GM19467 (cell line): ENCODE measurements around the gene AP2S1.
"Not testable (repeated sequence)": the region's sequence is repeated elsewhere in the genome, so short reads cannot be mapped to it uniquely, and the experiment has no call there.

ENCODE experiments used
- ATAC-seq: cut with Tn5 transposase; IDR thresholded peaks from one replicate; pipeline ENCODE4 v1.9.1; 2021; ENCODE audit warnings: mild to moderate bottlenecking, moderate library complexity; ENCODE audit not compliant: unreplicated experiment

AP2S1 gene

GRCh38 chr19:46809534-46810272 lies 40.9 kb downstream of the AP2S1 start:
- ATAC-seq: no peak

DNA sequence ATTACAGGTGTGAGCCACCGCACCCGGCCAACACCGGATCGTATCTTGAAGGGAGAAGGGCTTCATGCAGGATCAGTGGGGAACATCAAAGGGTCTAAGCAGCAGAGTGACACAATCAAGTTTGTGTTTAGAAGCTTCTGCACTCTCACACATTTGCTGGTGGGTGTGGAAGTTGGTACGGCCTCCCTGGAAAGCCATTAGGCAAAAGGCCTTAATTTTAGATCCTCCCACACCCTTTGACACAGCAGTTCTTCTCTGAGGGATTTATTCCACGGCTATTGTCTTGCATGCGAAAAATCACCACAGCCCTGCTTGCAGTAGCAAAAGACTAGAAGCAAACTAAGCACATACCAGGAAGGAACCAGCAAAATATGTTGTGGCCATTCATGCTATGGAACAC lies 44.0 kb downstream of the AP2S1 start:
- ATAC-seq: no peak

- not testable (repeated sequence) for ATAC-seq
These were observed 46.2 kb downstream of the AP2S1 start for GRCh38 chr19:46804432-46804831.

DNA sequence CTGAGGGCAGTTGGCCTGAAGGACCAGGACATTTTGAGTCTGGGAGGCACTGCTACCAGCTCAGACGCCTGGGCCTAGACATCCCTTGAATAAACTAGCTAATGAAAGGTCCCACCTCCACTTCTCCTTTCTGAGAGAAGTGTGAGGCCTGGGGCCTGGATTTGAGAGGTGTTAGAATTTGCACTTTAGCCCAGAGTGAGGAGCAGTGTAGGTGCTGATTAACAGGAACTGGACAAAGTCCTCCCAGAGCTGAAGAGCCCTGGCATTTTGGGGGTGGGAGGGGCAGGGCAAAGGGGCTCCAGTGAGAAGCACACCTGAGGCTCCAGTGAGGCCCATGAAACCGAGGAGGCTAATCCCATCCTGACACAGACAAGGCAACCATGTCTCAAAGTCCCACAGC lies 47.1 kb downstream of the AP2S1 start:
- no peak for ATAC-seq

GRCh38 chr19:46802152-46802551 lies 48.5 kb downstream of the AP2S1 start:
- no peak for ATAC-seq

DNA sequence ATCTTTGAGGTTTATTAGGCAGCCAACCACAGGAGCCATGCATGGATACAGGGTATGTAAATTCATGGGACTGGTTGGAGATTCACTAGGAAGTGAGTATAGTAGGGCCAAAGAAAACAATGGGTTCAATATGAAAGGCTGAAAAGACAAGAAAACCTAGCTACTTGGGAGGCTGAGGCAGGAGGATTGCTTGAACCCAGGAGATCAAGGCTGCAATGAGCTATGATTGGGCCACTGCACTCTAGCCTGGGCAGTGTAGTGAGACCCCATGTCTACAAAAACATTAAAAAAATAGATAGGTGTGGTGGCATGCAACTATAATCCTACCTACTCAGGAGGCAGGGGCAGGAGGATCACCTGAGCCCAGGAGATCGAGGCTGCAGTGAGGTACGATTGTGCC lies 51.9 kb downstream of the AP2S1 start:
- ATAC-seq: no peak

DNA sequence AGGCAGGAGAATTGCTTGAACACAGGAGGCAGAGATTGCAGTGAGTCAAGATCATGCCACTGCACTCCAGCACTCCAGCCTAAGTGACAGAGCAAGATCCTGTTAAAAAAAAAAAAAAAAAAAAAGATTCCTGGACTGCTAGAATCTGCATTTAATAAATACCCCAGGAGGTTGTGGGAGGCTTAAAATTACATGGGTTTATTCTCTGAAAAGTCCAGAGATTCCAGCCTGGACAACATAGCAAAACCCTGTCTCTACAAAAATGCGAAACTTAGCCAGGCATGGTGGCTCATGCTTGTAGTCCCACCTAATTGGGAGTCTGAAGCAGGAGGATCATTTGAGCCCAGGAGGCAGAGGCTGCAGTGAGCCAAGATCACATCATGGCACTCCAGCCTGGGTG lies 52.8 kb downstream of the AP2S1 start:
- no peak for ATAC-seq

GRCh38 chr19:46791944-46792343 lies 58.7 kb downstream of the AP2S1 start:
- no peak for ATAC-seq

GRCh38 chr19:46789371-46789770 lies 61.3 kb downstream of the AP2S1 start:
- ATAC-seq: no peak

DNA sequence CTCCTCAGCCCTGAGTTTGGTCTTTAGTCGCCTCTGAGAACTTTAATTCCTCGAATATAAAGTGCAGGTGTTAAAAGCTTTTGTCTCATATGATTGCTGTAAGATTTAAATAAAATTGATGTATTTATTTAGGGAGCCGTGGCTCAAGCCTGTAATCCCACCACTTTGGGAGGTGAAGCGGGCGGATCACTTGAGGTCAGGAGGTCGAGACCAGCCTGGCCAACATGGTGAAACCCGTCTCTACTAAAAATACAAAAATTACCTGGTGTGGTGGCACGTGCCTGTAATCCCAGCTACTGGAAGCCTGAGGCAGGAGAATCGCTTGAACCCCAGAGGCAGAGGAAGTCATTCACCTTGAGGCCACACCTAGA lies 61.7 kb downstream of the AP2S1 start:
- no peak for ATAC-seq

- ATAC-seq: peak; percentile 57
These were observed 62.2 kb downstream of the AP2S1 start, which contains the start of gene SLC1A5 for GRCh38 chr19:46788262-46788967. Gene SLC1A5, minus strand, starts transcription at chr19:46788594. Its CDS starts 629 bp downstream, at chr19:46787965.
